GM12878 (cell line): ENCODE data around the gene ELAVL2. TPM values are rescaled to one million over a fixed set of nuclear protein-coding genes. Genes with fewer than 3 reads are reported as not detected.

Source experiments
- ATAC-seq: fragments of 200-7000 bp; cut with Tn5 transposase; 3 replicates; pipeline ENCODE4 v1.9.1; 2020; ENCODE audit warnings: mild to moderate bottlenecking, moderate library complexity
- BruUV-seq: library from RNA; stranded (reverse); fragments of 400-500 nt; replicated peaks from 2 replicates; lab custom pipeline; 2021; lab: Mats Ljungman, UMichigan
- CTCF ChIA-PET: fragments of 300-600 bp; sonication (Branson Sonifier 250); formaldehyde crosslinking; extraction: SDS; loops from one replicate; lab custom pipeline; 2021; ENCODE audit warnings: inconsistent platforms; lab: Yijun Ruan, JAX
- POLR2A ChIA-PET: fragments of 350-600 bp; formaldehyde crosslinking; extraction: SDS; loops from one replicate; lab custom pipeline; 2021; ENCODE audit warnings: inconsistent platforms; lab: Charles Lee
- RAD21 ChIA-PET: fragments of 300-600 bp; sonication (Branson Sonifier 250); formaldehyde crosslinking; loops from one replicate; lab custom pipeline; 2023; ENCODE audit warnings: antibody characterized with exemption; ENCODE audit not compliant: unreplicated experiment; lab: Charles Lee
- SMC1A ChIA-PET: fragments of 300-600 bp; sonication (Branson Sonifier 250); formaldehyde crosslinking; loops from one replicate; lab custom pipeline; 2023; ENCODE audit not compliant: unreplicated experiment, uncharacterized antibody; lab: Charles Lee
- DNase-seq: peaks from one replicate; pipeline ENCODE4 v3.0.0-alpha.2; 2011; ENCODE audit warnings: low read depth, low spot score
- FAIRE-seq: peaks from 3 replicates; lab custom pipeline; 2011; peaks lifted over from hg19 to GRCh38; lab: Jason Lieb, UNC
- H2AFZ ChIP-seq: 2 replicates; pipeline ENCODE4 v1.6.0; 2011; ENCODE audit warnings: low read depth, low read length, control low read depth; ENCODE audit not compliant: control insufficient read depth
- H3K27ac ChIP-seq: 2 replicates; pipeline ENCODE4 v1.5.1; 2011; ENCODE audit warnings: control low read depth; ENCODE audit not compliant: control insufficient read depth, insufficient read depth
- H3K27me3 ChIP-seq, 2 experiments: replicated peaks in 1 of 2; 2 replicates each; pipeline versions ENCODE4 v1.6.0 to v1.6.1; 2011; ENCODE audit warnings: low read length in 1 of 2; ENCODE audit not compliant: control insufficient read depth in 2 of 2, insufficient read depth in 2 of 2
- H3K36me3 ChIP-seq, 2 experiments: 2 replicates each; pipeline ENCODE4 v1.5.1; 2011; ENCODE audit warnings: low read length in 1 of 2; ENCODE audit not compliant: control insufficient read depth in 2 of 2, insufficient read depth in 2 of 2
- H3K4me1 ChIP-seq: 2 replicates; pipeline ENCODE4 v1.6.1; 2011; ENCODE audit warnings: mild to moderate bottlenecking, low read length, moderate library complexity, mixed read lengths; ENCODE audit not compliant: control insufficient read depth, insufficient read depth
- H3K4me2 ChIP-seq: 2 replicates; pipeline ENCODE4 v1.6.0; 2011; ENCODE audit warnings: control low read depth; ENCODE audit not compliant: control insufficient read depth, insufficient read depth
- H3K4me3 ChIP-seq: fragments of 200-600 bp; sonication (generic); 2 replicates; pipeline ENCODE4 v1.5.1; 2016
- H3K79me2 ChIP-seq: 2 replicates; pipeline ENCODE4 v1.6.0; 2011; ENCODE audit warnings: low read length; ENCODE audit not compliant: control insufficient read depth, insufficient read depth
- H3K9ac ChIP-seq: 2 replicates; pipeline ENCODE4 v1.8.0; 2011; ENCODE audit warnings: low read length, control low read depth, mixed read lengths; ENCODE audit not compliant: control insufficient read depth, insufficient read depth
- H3K9me3 ChIP-seq: replicated peaks from 3 replicates; pipeline ENCODE4 v1.5.1; 2011; ENCODE audit warnings: mild to moderate bottlenecking, low read length; ENCODE audit not compliant: control insufficient read depth, insufficient read depth
- H4K20me1 ChIP-seq: 2 replicates; pipeline ENCODE4 v1.6.0; 2011; ENCODE audit not compliant: control insufficient read depth, insufficient read depth
- ETV6 ChIP-seq, 2 experiments: fragments of 450-650 bp in 1 of 2; IDR thresholded peaks in 1 of 2; conservative IDR thresholded peaks in 1 of 2; 2 replicates each; pipeline ENCODE4 v1.6.1; 2014; ENCODE audit warnings: antibody characterized with exemption in 1 of 2, borderline replicate concordance in 1 of 2, low read depth in 1 of 2, mild to moderate bottlenecking in 1 of 2, moderate library complexity in 1 of 2
- NR2C2 ChIP-seq: IDR thresholded peaks from 2 replicates; pipeline ENCODE4 v1.6.1; 2011; ENCODE audit warnings: borderline replicate concordance, low read depth; ENCODE audit not compliant: control insufficient read depth, insufficient read length
- WGBS: methylation state at CpG from one replicate; pipeline ENCODE4 v1.1.6; 2016; ENCODE audit warnings: low lambda C conversion rate; ENCODE audit not compliant: insufficient replicate concordance, insufficient coverage; ENCODE audit errors: missing lambda C conversion rate; 5-methylcytosine and 5-hydroxymethylcytosine counted together
- in situ Hi-C: fragments of 300-500 bp; cut with MboI; formaldehyde crosslinking; loops from 9 replicates; pipeline ENCODE4 v1.14.3; 2018; ENCODE audit warnings: mixed read lengths
- intact Hi-C: fragments of 100-400 bp; cut with micrococcal nuclease; formaldehyde crosslinking; loops from one replicate; pipeline ENCODE4 v1.14.2; 2022; ENCODE audit not compliant: unreplicated experiment
- polyA plus RNA-seq, 11 experiments: library from polyadenylated mRNA; depleted of rRNA in 4 of 11; unstranded in 6 of 11; stranded (reverse) in 5 of 11; fragments of >200 nt; fragmentation: Nextera tagmentation in 4 of 11; fragmentation: Illumina TruSeq in 1 of 11; extraction: Ambion mirVana in 4 of 11; extraction: Trizol in 1 of 11; gene quantifications; 1 replicate in 1 of 11; 2 replicates in 10 of 11; pipeline versions ENCODE4 v1.2.1 to v1.2.3, GENCODE V29; 2011 to 2016; ENCODE audit warnings: inconsistent platforms in 2 of 11, missing spikeins in 2 of 11, low read depth in 1 of 11
- total RNA-seq, 4 experiments: library from RNA; depleted of rRNA in 3 of 4; stranded (reverse); fragments of >200 nt in 3 of 4; fragmentation: Illumina TruSeq in 1 of 4; extraction: Trizol in 1 of 4; gene quantifications; 2 replicates each; pipeline versions ENCODE4 v1.2.1 to v1.2.3, GENCODE V29; 2013 to 2021
- TF ChIP-seq, protein P1 (sequence below): fragments of 150-350 bp; IDR thresholded peaks from 2 replicates; pipeline ENCODE4 v1.6.1; 2014; ENCODE audit warnings: mild to moderate bottlenecking, low read depth, low read length
- TF ChIP-seq, protein P2 (sequence below): fragments of 450-650 bp; formaldehyde crosslinking; IDR thresholded peaks from 2 replicates; pipeline ENCODE4 v1.4.0; 2020; ENCODE audit warnings: mild to moderate bottlenecking, moderate library complexity
- TF ChIP-seq, protein P3 (sequence below): fragments of 450-650 bp; IDR thresholded peaks from 2 replicates; pipeline ENCODE4 v1.6.1; 2017; ENCODE audit warnings: mild to moderate bottlenecking, low read depth, inconsistent platforms; ENCODE audit not compliant: poor library complexity, severe bottlenecking
- TF ChIP-seq, protein P4 (sequence below): IDR thresholded peaks from 2 replicates; pipeline ENCODE4 v1.6.1; 2012; ENCODE audit warnings: improper control_type of control experiment, low read depth, low read length; ENCODE audit not compliant: insufficient replicate concordance

The ELAVL2 gene
- total and polyA plus RNA-seq, 10 of the 15 experiments (the other 5 are each of a cell fraction or from before 2014, with no cell fraction given) = 0.24 to 2.6 (median 0.76) TPM

DNA sequence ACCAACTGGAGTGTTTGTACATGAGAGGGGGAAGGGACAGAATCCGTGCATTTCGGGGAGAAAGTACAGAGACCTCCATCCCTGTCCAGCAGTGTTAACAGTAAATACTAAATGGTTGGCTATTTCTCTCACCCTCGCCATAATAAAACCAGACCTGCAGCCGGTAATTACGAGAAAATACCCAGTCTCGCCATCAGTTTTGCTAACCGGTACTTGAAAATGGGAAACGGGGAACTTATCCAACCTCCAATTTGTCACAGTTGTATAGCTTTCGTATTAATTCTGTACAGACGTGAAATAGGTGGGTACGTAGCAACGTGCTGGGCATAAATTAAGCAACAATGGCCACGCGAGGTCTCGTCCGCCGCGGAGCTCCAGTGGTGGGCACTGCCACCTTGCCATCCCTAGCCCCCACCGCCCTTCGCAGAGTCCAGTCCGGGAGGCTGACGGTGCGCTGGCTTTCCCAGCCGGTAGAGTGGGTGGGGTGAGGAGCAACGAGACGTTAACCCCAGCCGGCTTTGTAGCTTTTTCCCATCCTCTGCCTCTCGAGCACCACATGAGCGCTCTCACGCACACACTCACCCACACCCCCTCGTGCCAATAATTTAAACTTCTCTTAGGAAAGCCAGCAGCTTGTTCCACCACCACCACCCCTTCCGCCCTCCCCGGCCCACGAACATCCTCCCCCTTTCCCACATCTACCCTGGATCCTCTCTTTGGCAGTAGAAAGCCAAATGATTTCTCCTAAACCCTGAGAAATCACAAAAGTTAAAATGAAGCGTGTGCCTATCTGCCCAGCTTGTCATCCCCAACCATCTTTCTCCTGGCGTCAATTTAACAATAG is 1.8 kb downstream of the ELAVL2 start:
- BruUV-seq = no TSS peak
- H3K79me2 ChIP-seq = no peaks in the 10 kb centered on the region
- intact Hi-C loops (no loop called here), in situ Hi-C loops (no loop called here)
- 0 out of 3 replicates have a peak, but pooled peaks have one; percentile 5 for ATAC-seq
- no peak for FAIRE-seq
- no peaks in the 10 kb centered on the region for H3K4me1 ChIP-seq
- CTCF ChIA-PET = interaction anchor here (0.7 to 1.0 kb wide), 3 partner anchors 15 to 128 kb away, joined by 4 read pairs; no protein-coding TSS in a partner anchor
- no peak overlapping the region for H3K4me2 ChIP-seq
- H3K9me3 ChIP-seq = no peaks in the 10 kb centered on the region; the same call in 2 of the 3 replicates
- RAD21 ChIA-PET = interaction anchor here (0.6 to 2.2 kb wide), 8 partner anchors 11 to 211 kb away, joined by 3 to 9 read pairs (median 4); no protein-coding TSS in a partner anchor
- WGBS = 31% methylated on average over 29 of the region's 36 CpGs
- no peak overlapping the region for H2AFZ ChIP-seq
- H3K36me3 ChIP-seq = no peaks in the 10 kb centered on the region
- no peaks in the 10 kb centered on the region for H4K20me1 ChIP-seq
- no peaks in the 10 kb centered on the region for H3K27me3 ChIP-seq
- SMC1A ChIA-PET = interaction anchor here (0.8 to 3.1 kb wide), 9 partner anchors 11 to 140 kb away, joined by 3 to 15 read pairs (median 4); no protein-coding TSS in a partner anchor
- no peak overlapping the region for H3K4me3 ChIP-seq
- POLR2A ChIA-PET = interaction anchor here (0.6 to 1.6 kb wide), 5 partner anchors 11 to 72 kb away, joined by 3 to 6 read pairs (median 5); no protein-coding TSS in a partner anchor
- DNase-seq = no peak
- no peak overlapping the region for H3K27ac ChIP-seq
- H3K9ac ChIP-seq = no peak overlapping the region
- TF ChIP-seq, protein P1, sequence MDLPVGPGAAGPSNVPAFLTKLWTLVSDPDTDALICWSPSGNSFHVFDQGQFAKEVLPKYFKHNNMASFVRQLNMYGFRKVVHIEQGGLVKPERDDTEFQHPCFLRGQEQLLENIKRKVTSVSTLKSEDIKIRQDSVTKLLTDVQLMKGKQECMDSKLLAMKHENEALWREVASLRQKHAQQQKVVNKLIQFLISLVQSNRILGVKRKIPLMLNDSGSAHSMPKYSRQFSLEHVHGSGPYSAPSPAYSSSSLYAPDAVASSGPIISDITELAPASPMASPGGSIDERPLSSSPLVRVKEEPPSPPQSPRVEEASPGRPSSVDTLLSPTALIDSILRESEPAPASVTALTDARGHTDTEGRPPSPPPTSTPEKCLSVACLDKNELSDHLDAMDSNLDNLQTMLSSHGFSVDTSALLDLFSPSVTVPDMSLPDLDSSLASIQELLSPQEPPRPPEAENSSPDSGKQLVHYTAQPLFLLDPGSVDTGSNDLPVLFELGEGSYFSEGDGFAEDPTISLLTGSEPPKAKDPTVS = no peak
- TF ChIP-seq, protein P2, sequence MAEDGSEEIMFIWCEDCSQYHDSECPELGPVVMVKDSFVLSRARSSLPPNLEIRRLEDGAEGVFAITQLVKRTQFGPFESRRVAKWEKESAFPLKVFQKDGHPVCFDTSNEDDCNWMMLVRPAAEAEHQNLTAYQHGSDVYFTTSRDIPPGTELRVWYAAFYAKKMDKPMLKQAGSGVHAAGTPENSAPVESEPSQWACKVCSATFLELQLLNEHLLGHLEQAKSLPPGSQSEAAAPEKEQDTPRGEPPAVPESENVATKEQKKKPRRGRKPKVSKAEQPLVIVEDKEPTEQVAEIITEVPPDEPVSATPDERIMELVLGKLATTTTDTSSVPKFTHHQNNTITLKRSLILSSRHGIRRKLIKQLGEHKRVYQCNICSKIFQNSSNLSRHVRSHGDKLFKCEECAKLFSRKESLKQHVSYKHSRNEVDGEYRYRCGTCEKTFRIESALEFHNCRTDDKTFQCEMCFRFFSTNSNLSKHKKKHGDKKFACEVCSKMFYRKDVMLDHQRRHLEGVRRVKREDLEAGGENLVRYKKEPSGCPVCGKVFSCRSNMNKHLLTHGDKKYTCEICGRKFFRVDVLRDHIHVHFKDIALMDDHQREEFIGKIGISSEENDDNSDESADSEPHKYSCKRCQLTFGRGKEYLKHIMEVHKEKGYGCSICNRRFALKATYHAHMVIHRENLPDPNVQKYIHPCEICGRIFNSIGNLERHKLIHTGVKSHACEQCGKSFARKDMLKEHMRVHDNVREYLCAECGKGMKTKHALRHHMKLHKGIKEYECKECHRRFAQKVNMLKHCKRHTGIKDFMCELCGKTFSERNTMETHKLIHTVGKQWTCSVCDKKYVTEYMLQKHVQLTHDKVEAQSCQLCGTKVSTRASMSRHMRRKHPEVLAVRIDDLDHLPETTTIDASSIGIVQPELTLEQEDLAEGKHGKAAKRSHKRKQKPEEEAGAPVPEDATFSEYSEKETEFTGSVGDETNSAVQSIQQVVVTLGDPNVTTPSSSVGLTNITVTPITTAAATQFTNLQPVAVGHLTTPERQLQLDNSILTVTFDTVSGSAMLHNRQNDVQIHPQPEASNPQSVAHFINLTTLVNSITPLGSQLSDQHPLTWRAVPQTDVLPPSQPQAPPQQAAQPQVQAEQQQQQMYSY = no peak
- TF ChIP-seq, protein P3, sequence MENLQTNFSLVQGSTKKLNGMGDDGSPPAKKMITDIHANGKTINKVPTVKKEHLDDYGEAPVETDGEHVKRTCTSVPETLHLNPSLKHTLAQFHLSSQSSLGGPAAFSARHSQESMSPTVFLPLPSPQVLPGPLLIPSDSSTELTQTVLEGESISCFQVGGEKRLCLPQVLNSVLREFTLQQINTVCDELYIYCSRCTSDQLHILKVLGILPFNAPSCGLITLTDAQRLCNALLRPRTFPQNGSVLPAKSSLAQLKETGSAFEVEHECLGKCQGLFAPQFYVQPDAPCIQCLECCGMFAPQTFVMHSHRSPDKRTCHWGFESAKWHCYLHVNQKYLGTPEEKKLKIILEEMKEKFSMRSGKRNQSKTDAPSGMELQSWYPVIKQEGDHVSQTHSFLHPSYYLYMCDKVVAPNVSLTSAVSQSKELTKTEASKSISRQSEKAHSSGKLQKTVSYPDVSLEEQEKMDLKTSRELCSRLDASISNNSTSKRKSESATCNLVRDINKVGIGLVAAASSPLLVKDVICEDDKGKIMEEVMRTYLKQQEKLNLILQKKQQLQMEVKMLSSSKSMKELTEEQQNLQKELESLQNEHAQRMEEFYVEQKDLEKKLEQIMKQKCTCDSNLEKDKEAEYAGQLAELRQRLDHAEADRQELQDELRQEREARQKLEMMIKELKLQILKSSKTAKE = no peak
- TF ChIP-seq, protein P4, sequence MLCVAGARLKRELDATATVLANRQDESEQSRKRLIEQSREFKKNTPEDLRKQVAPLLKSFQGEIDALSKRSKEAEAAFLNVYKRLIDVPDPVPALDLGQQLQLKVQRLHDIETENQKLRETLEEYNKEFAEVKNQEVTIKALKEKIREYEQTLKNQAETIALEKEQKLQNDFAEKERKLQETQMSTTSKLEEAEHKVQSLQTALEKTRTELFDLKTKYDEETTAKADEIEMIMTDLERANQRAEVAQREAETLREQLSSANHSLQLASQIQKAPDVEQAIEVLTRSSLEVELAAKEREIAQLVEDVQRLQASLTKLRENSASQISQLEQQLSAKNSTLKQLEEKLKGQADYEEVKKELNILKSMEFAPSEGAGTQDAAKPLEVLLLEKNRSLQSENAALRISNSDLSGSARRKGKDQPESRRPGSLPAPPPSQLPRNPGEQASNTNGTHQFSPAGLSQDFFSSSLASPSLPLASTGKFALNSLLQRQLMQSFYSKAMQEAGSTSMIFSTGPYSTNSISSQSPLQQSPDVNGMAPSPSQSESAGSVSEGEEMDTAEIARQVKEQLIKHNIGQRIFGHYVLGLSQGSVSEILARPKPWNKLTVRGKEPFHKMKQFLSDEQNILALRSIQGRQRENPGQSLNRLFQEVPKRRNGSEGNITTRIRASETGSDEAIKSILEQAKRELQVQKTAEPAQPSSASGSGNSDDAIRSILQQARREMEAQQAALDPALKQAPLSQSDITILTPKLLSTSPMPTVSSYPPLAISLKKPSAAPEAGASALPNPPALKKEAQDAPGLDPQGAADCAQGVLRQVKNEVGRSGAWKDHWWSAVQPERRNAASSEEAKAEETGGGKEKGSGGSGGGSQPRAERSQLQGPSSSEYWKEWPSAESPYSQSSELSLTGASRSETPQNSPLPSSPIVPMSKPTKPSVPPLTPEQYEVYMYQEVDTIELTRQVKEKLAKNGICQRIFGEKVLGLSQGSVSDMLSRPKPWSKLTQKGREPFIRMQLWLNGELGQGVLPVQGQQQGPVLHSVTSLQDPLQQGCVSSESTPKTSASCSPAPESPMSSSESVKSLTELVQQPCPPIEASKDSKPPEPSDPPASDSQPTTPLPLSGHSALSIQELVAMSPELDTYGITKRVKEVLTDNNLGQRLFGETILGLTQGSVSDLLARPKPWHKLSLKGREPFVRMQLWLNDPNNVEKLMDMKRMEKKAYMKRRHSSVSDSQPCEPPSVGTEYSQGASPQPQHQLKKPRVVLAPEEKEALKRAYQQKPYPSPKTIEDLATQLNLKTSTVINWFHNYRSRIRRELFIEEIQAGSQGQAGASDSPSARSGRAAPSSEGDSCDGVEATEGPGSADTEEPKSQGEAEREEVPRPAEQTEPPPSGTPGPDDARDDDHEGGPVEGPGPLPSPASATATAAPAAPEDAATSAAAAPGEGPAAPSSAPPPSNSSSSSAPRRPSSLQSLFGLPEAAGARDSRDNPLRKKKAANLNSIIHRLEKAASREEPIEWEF = no peak
- TF ChIP-seq NR2C2 (no peak), ETV6 (conservative IDR thresholded peaks at IDR 0.05 in 1 of 2, IDR thresholded peaks at IDR 0.05 in 1 of 2; ENCODE audit: borderline replicate concordance in 1 of 2, low read depth in 1 of 2) (no peak)
